Lower leg skin (tissue), 3 donors: ENCODE results near the gene SEMA3C.

Source experiments
- POLR2A ChIP-seq, 2 donors: fragments of 450-650 bp; IDR thresholded peaks; one replicate each; pipeline ENCODE4 v1.6.1; 2016 to 2017; ENCODE audit warnings: antibody characterized with exemption in 2 of 2, mild to moderate bottlenecking in 1 of 2, moderate library complexity in 1 of 2
- TF ChIP-seq, protein P1 (sequence below), 3 donors: fragments of 450-650 bp; IDR thresholded peaks; one replicate each; pipeline ENCODE4 v1.5.1; 2016; ENCODE audit warnings: antibody characterized with exemption in 3 of 3, mild to moderate bottlenecking in 3 of 3, moderate library complexity in 2 of 3

GRCh38 chr7:80826520-80827238, 92.2 kb downstream of the SEMA3C start:
- TF ChIP-seq, protein P1, sequence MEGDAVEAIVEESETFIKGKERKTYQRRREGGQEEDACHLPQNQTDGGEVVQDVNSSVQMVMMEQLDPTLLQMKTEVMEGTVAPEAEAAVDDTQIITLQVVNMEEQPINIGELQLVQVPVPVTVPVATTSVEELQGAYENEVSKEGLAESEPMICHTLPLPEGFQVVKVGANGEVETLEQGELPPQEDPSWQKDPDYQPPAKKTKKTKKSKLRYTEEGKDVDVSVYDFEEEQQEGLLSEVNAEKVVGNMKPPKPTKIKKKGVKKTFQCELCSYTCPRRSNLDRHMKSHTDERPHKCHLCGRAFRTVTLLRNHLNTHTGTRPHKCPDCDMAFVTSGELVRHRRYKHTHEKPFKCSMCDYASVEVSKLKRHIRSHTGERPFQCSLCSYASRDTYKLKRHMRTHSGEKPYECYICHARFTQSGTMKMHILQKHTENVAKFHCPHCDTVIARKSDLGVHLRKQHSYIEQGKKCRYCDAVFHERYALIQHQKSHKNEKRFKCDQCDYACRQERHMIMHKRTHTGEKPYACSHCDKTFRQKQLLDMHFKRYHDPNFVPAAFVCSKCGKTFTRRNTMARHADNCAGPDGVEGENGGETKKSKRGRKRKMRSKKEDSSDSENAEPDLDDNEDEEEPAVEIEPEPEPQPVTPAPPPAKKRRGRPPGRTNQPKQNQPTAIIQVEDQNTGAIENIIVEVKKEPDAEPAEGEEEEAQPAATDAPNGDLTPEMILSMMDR (IDR thresholded peaks at IDR 0.05) = no peak
- TF ChIP-seq POLR2A (IDR thresholded peaks at IDR 0.05) = no peak
